K562 (cell line): Measurements from ENCODE around the gene MEIS2. TPM values are rescaled to one million over a fixed set of nuclear protein-coding genes. Genes with fewer than 3 reads are reported as not detected.

ENCODE experiments used
- ELF4 ChIP-seq: fragments of 450-650 bp; formaldehyde crosslinking; IDR thresholded peaks from 2 replicates; pipeline ENCODE4 v1.4.0; 2022; ENCODE audit warnings: missing genetic modification characterization
- GTF2E2 ChIP-seq: fragments of 200-800 bp; sonication (Bioruptor generic); IDR thresholded peaks from 2 replicates; pipeline ENCODE4 v1.6.1; 2016; ENCODE audit warnings: missing genetic modification characterization, missing compliant biosample characterization
- NRF1 ChIP-seq, 2 experiments: fragments of 450-650 bp; IDR thresholded peaks in 1 of 2; conservative IDR thresholded peaks in 1 of 2; 2 replicates each; pipeline ENCODE4 v1.6.1; 2014; ENCODE audit warnings: mild to moderate bottlenecking in 2 of 2
- WHSC1 ChIP-seq: IDR thresholded peaks from one replicate; pipeline ENCODE4 v1.6.1; 2012; ENCODE audit warnings: low read length, control low read depth, inconsistent platforms
- ZNF282 ChIP-seq: sonication (generic); formaldehyde crosslinking; IDR thresholded peaks from 2 replicates; pipeline ENCODE4 v1.8.1; 2023; ENCODE audit warnings: missing genetic modification reagents
- polyA plus RNA-seq, 8 experiments: library from polyadenylated mRNA; depleted of rRNA in 4 of 8; stranded (reverse) in 5 of 8; unstranded in 3 of 8; fragments of >200 nt; fragmentation: Nextera tagmentation in 2 of 8; fragmentation: Illumina TruSeq in 1 of 8; extraction: Ambion mirVana in 2 of 8; extraction: Trizol in 1 of 8; gene quantifications; 2 replicates each; pipeline versions ENCODE4 v1.2.1 to v1.2.3, GENCODE V29; 2011 to 2014; ENCODE audit warnings: inconsistent platforms in 1 of 8, missing spikeins in 1 of 8
- total RNA-seq, 7 experiments: library from RNA; depleted of rRNA in 6 of 7; stranded (reverse); fragments of >200 nt in 6 of 7; fragmentation: Illumina TruSeq in 2 of 7; extraction: Trizol in 2 of 7; gene quantifications; 2 replicates each; pipeline versions ENCODE4 v1.2.1 to v1.2.3, GENCODE V29; 2011 to 2021; ENCODE audit warnings: low replicate concordance in 1 of 7
- TF ChIP-seq, protein P1 (sequence below): fragments of 450-650 bp; IDR thresholded peaks from 2 replicates; pipeline ENCODE4 v1.6.1; 2016; ENCODE audit warnings: mild to moderate bottlenecking, moderate library complexity
- TF ChIP-seq, protein P2 (sequence below): fragments of 250-450 bp; sonication (Bioruptor Pico); IDR thresholded peaks from 2 replicates; pipeline ENCODE4 v1.5.0; 2020; ENCODE audit warnings: mild to moderate bottlenecking
- TF ChIP-seq, protein P3 (sequence below): IDR thresholded peaks from 3 replicates; pipeline ENCODE4 v1.6.1; 2011; ENCODE audit warnings: borderline replicate concordance, mild to moderate bottlenecking, moderate library complexity; ENCODE audit not compliant: insufficient read length; ENCODE audit errors: extremely low read depth

Gene MEIS2
- total and polyA plus RNA-seq, 9 of the 15 experiments (the other 6 are each of a cell fraction or from before 2014, with no cell fraction given) = 7.5 to 64.2 (median 22.3) TPM

GRCh38 chr15:37100109-37100965 is at the start of gene MEIS2 (continued):
- TF ChIP-seq, protein P1, sequence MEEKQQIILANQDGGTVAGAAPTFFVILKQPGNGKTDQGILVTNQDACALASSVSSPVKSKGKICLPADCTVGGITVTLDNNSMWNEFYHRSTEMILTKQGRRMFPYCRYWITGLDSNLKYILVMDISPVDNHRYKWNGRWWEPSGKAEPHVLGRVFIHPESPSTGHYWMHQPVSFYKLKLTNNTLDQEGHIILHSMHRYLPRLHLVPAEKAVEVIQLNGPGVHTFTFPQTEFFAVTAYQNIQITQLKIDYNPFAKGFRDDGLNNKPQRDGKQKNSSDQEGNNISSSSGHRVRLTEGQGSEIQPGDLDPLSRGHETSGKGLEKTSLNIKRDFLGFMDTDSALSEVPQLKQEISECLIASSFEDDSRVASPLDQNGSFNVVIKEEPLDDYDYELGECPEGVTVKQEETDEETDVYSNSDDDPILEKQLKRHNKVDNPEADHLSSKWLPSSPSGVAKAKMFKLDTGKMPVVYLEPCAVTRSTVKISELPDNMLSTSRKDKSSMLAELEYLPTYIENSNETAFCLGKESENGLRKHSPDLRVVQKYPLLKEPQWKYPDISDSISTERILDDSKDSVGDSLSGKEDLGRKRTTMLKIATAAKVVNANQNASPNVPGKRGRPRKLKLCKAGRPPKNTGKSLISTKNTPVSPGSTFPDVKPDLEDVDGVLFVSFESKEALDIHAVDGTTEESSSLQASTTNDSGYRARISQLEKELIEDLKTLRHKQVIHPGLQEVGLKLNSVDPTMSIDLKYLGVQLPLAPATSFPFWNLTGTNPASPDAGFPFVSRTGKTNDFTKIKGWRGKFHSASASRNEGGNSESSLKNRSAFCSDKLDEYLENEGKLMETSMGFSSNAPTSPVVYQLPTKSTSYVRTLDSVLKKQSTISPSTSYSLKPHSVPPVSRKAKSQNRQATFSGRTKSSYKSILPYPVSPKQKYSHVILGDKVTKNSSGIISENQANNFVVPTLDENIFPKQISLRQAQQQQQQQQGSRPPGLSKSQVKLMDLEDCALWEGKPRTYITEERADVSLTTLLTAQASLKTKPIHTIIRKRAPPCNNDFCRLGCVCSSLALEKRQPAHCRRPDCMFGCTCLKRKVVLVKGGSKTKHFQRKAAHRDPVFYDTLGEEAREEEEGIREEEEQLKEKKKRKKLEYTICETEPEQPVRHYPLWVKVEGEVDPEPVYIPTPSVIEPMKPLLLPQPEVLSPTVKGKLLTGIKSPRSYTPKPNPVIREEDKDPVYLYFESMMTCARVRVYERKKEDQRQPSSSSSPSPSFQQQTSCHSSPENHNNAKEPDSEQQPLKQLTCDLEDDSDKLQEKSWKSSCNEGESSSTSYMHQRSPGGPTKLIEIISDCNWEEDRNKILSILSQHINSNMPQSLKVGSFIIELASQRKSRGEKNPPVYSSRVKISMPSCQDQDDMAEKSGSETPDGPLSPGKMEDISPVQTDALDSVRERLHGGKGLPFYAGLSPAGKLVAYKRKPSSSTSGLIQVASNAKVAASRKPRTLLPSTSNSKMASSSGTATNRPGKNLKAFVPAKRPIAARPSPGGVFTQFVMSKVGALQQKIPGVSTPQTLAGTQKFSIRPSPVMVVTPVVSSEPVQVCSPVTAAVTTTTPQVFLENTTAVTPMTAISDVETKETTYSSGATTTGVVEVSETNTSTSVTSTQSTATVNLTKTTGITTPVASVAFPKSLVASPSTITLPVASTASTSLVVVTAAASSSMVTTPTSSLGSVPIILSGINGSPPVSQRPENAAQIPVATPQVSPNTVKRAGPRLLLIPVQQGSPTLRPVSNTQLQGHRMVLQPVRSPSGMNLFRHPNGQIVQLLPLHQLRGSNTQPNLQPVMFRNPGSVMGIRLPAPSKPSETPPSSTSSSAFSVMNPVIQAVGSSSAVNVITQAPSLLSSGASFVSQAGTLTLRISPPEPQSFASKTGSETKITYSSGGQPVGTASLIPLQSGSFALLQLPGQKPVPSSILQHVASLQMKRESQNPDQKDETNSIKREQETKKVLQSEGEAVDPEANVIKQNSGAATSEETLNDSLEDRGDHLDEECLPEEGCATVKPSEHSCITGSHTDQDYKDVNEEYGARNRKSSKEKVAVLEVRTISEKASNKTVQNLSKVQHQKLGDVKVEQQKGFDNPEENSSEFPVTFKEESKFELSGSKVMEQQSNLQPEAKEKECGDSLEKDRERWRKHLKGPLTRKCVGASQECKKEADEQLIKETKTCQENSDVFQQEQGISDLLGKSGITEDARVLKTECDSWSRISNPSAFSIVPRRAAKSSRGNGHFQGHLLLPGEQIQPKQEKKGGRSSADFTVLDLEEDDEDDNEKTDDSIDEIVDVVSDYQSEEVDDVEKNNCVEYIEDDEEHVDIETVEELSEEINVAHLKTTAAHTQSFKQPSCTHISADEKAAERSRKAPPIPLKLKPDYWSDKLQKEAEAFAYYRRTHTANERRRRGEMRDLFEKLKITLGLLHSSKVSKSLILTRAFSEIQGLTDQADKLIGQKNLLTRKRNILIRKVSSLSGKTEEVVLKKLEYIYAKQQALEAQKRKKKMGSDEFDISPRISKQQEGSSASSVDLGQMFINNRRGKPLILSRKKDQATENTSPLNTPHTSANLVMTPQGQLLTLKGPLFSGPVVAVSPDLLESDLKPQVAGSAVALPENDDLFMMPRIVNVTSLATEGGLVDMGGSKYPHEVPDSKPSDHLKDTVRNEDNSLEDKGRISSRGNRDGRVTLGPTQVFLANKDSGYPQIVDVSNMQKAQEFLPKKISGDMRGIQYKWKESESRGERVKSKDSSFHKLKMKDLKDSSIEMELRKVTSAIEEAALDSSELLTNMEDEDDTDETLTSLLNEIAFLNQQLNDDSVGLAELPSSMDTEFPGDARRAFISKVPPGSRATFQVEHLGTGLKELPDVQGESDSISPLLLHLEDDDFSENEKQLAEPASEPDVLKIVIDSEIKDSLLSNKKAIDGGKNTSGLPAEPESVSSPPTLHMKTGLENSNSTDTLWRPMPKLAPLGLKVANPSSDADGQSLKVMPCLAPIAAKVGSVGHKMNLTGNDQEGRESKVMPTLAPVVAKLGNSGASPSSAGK = peak; percentile 27; the same call in 1 of the 2 replicates
- TF ChIP-seq GTF2E2 (tag) (peak; percentile 64; the same call in 1 of the 2 replicates), ZNF282 (no peak), NRF1 (conservative IDR thresholded peaks at IDR 0.05 in 1 of 2, IDR thresholded peaks at IDR 0.05 in 1 of 2) (peak; percentile 73 to 74), ELF4 (peak; percentile 90), WHSC1 (no peak)
- TF ChIP-seq, protein P2, sequence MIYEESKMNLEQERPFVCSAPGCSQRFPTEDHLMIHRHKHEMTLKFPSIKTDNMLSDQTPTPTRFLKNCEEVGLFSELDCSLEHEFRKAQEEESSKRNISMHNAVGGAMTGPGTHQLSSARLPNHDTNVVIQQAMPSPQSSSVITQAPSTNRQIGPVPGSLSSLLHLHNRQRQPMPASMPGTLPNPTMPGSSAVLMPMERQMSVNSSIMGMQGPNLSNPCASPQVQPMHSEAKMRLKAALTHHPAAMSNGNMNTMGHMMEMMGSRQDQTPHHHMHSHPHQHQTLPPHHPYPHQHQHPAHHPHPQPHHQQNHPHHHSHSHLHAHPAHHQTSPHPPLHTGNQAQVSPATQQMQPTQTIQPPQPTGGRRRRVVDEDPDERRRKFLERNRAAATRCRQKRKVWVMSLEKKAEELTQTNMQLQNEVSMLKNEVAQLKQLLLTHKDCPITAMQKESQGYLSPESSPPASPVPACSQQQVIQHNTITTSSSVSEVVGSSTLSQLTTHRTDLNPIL = no peak
- TF ChIP-seq, protein P3, sequence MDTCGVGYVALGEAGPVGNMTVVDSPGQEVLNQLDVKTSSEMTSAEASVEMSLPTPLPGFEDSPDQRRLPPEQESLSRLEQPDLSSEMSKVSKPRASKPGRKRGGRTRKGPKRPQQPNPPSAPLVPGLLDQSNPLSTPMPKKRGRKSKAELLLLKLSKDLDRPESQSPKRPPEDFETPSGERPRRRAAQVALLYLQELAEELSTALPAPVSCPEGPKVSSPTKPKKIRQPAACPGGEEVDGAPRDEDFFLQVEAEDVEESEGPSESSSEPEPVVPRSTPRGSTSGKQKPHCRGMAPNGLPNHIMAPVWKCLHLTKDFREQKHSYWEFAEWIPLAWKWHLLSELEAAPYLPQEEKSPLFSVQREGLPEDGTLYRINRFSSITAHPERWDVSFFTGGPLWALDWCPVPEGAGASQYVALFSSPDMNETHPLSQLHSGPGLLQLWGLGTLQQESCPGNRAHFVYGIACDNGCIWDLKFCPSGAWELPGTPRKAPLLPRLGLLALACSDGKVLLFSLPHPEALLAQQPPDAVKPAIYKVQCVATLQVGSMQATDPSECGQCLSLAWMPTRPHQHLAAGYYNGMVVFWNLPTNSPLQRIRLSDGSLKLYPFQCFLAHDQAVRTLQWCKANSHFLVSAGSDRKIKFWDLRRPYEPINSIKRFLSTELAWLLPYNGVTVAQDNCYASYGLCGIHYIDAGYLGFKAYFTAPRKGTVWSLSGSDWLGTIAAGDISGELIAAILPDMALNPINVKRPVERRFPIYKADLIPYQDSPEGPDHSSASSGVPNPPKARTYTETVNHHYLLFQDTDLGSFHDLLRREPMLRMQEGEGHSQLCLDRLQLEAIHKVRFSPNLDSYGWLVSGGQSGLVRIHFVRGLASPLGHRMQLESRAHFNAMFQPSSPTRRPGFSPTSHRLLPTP = no peak
